Measurements from ENCODE around the gene NACC2.

The NACC2 gene

GRCh38 chr9:135962696-135963307 lies 132.3 kb downstream of the NACC2 start:
- no peaks in the 10 kb centered on the region for H3K9me3 ChIP-seq (ENCODE audit: control extremely low read depth in 1 of 5, control insufficient read depth in 4 of 5, insufficient read depth in 2 of 5, low read depth in 1 of 5, low read length in 4 of 5)
- whole genome bisulfite sequencing (ENCODE audit: insufficient coverage), result 19% methylated on average over 11 of the region's 11 CpGs
- DNase-seq, result peak; percentile 39 to 86 (median 83)
- no peaks in the 10 kb centered on the region for H3K36me3 ChIP-seq (ENCODE audit: control insufficient read depth in 4 of 4, insufficient read depth in 4 of 4, low read length in 3 of 4)
- no peak overlapping the region for H3K27ac ChIP-seq (ENCODE audit: insufficient read depth in 1 of 2, low read depth in 1 of 2, low read length in 2 of 2, poor library complexity in 1 of 2, severe bottlenecking in 2 of 2)
- peaks cover 14 to 79% (median 66%) of the 10 kb centered on the region in 4 experiments for H3K4me1 ChIP-seq (ENCODE audit: control extremely low read depth in 1 of 4, control insufficient read depth in 4 of 4, insufficient read depth in 4 of 4, low read length in 3 of 4)
- ChIA-PET CTCF (interaction anchor here (0.9 to 1.4 kb wide), 4 partner anchors 11 to 212 kb away, joined by 3 to 4 read pairs (median 3); no protein-coding TSS in a partner anchor), POLR2A (interaction anchor here (0.7 kb wide), 1 partner anchor 172 kb away, joined by 3 read pairs; no protein-coding TSS in a partner anchor)
- H3K4me3 ChIP-seq (ENCODE audit: control insufficient read depth in 1 of 7, extremely low read depth in 1 of 7, insufficient read depth in 4 of 7, low read depth in 2 of 7, low read length in 6 of 7), result peak overlapping the region in 5 of 7 experiments; percentile 2 to 89 (median 61)
- no peaks in the 10 kb centered on the region for H3K27me3 ChIP-seq (replicated peaks in 2 of 5; ENCODE audit: control insufficient read depth in 4 of 5, insufficient read depth in 5 of 5, low read length in 4 of 5)

DNA sequence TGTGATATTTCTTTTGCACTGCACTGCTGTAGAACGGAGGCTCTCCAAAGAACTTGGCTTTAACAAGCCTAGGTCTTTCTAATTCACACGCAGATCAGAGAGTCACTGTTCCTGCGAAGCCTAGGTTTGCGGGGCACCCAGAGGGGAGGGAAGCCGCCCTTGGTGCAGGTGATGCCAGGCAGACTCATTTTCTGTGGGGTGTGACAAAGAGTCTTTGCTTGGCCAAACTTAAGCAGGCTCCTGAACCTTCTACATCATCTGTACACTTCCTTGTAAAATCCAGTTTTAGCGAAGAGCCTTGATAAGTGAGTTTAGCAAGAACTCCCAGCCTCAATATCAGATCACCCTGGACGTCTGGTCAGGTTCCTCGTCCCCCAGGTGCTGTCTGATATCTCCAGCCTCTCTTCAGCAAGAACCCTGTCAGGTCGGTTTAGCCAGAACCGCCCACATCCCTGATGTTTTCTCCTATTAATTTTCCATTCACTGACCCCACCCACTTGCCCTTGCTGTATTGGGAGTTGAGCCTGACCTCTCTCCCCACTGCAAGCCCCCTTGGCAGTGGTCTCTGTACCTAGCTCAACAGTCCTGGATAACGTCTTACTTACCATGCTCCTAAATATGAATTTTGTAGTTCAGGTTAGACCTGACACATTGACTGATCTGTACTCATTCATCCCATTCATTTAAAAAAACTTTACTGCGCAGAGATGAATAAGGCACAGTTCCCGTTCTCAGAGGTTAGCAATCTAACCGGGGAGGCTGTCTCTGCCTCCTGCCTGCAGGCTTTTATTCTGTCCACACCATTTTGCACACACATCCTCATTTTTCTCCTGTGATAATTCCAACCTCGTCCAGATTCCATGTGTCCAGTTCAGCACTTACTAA lies 133.0 kb downstream of the NACC2 start:
- Histone ChIP-seq H3K4me3 (ENCODE audit: control insufficient read depth in 1 of 7, extremely low read depth in 1 of 7, insufficient read depth in 4 of 7, low read depth in 2 of 7, low read length in 6 of 7) (peak overlapping the region in 6 of 7 experiments; percentile 30 to 89 (median 67)), H3K9me3 (ENCODE audit: control extremely low read depth in 1 of 5, control insufficient read depth in 4 of 5, insufficient read depth in 2 of 5, low read depth in 1 of 5, low read length in 4 of 5) (no peaks in the 10 kb centered on the region), H3K36me3 (ENCODE audit: control insufficient read depth in 4 of 4, insufficient read depth in 4 of 4, low read length in 3 of 4) (no peaks in the 10 kb centered on the region), H3K27me3 (replicated peaks in 2 of 5; ENCODE audit: control insufficient read depth in 4 of 5, insufficient read depth in 5 of 5, low read length in 4 of 5) (no peaks in the 10 kb centered on the region), H3K27ac (ENCODE audit: insufficient read depth in 1 of 2, low read depth in 1 of 2, low read length in 2 of 2, poor library complexity in 1 of 2, severe bottlenecking in 2 of 2) (peak overlapping the region in 1 of 2 experiments; percentile 5), H3K4me1 (ENCODE audit: control extremely low read depth in 1 of 4, control insufficient read depth in 4 of 4, insufficient read depth in 4 of 4, low read length in 3 of 4) (peaks cover 14 to 72% (median 59%) of the 10 kb centered on the region in 4 experiments)
- ChIA-PET CTCF (interaction anchor here (1.1 kb wide), 1 partner anchor 213 kb away, joined by 3 read pairs; no protein-coding TSS in a partner anchor), POLR2A (interaction anchor here (0.7 kb wide), 1 partner anchor 171 kb away, joined by 3 read pairs; no protein-coding TSS in a partner anchor)
- peak in 1 of 3 donors; percentile 27 for DNase-seq
- 27% methylated on average over 14 of the region's 15 CpGs for WGBS (ENCODE audit: insufficient coverage)

DNA sequence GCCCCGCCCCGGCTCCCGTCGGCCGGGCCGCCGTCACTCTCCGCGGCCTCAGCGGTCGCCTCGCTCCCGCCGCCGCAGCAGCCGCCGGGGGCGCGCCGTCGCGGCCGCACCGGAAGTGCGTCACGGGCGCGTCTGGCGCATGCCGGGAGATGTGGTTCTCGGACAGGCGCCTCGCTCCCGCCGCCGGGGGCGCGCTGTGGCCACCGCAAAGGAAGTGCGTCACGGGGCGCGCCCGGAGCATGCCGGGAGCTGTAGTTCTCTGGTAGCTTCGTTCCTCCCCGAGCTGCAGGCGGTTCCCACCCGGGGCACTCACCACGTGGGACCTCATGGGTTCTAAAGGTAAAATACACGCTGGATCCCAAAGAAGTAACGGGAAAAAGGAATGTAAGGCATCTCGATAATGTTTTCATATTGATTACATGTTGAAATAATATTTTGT lies 133.8 kb downstream of the NACC2 start, which contains the start of gene UBAC1:
UBAC1 (minus strand) TSS at position 97 of the 439 bp plus-strand sequence. CDS start 211 bp downstream, outside the sequence.
- Histone ChIP-seq H3K27me3 (replicated peaks in 2 of 5; ENCODE audit: control insufficient read depth in 4 of 5, insufficient read depth in 5 of 5, low read length in 4 of 5) (no peaks in the 10 kb centered on the region), H3K4me3 (ENCODE audit: control insufficient read depth in 1 of 7, extremely low read depth in 1 of 7, insufficient read depth in 4 of 7, low read depth in 2 of 7, low read length in 6 of 7) (peak within 1 kb of the TSS; percentile 73 to 90 (median 78)), H3K36me3 (ENCODE audit: control insufficient read depth in 4 of 4, insufficient read depth in 4 of 4, low read length in 3 of 4) (no peaks in the 10 kb centered on the region), H3K27ac (ENCODE audit: insufficient read depth in 1 of 2, low read depth in 1 of 2, low read length in 2 of 2, poor library complexity in 1 of 2, severe bottlenecking in 2 of 2) (peak within 1 kb of the TSS in 1 of 2 experiments; percentile 79), H3K9me3 (ENCODE audit: control extremely low read depth in 1 of 5, control insufficient read depth in 4 of 5, insufficient read depth in 2 of 5, low read depth in 1 of 5, low read length in 4 of 5) (no peaks in the 10 kb centered on the region), H3K4me1 (ENCODE audit: control extremely low read depth in 1 of 4, control insufficient read depth in 4 of 4, insufficient read depth in 4 of 4, low read length in 3 of 4) (peaks cover 14 to 64% (median 58%) of the 10 kb centered on the region in 4 experiments)
- ChIA-PET CTCF (interaction anchor here (0.9 to 1.2 kb wide), 2 partner anchors 93 to 102 kb away, joined by 3 read pairs; no protein-coding TSS in a partner anchor), POLR2A (no interaction called here)
- DNase-seq, result peak; percentile 96 to 98 (median 98)
- 0% methylated on average over 49 of the region's 53 CpGs for WGBS (ENCODE audit: insufficient coverage)

- no peaks in the 10 kb centered on the region for H3K27me3 ChIP-seq (replicated peaks in 2 of 5; ENCODE audit: control insufficient read depth in 4 of 5, insufficient read depth in 5 of 5, low read length in 4 of 5)
- peak in 1 of 3 donors; percentile 28 for DNase-seq
- under 1% methylated on average over 62 of the region's 74 CpGs for WGBS (ENCODE audit: insufficient coverage)
- CTCF ChIA-PET, result interaction anchor here (0.9 to 1.2 kb wide), 4 partner anchors 12 to 101 kb away, joined by 3 to 4 read pairs (median 3); no protein-coding TSS in a partner anchor
- peaks cover 0 to 2% (median 0%) of the 10 kb centered on the region in 4 experiments for H3K36me3 ChIP-seq (ENCODE audit: control insufficient read depth in 4 of 4, insufficient read depth in 4 of 4, low read length in 3 of 4)
- peaks cover 14 to 64% (median 58%) of the 10 kb centered on the region in 4 experiments for H3K4me1 ChIP-seq (ENCODE audit: control extremely low read depth in 1 of 4, control insufficient read depth in 4 of 4, insufficient read depth in 4 of 4, low read length in 3 of 4)
- POLR2A ChIA-PET, result no interaction called here
- no peaks in the 10 kb centered on the region for H3K9me3 ChIP-seq (ENCODE audit: control extremely low read depth in 1 of 5, control insufficient read depth in 4 of 5, insufficient read depth in 2 of 5, low read depth in 1 of 5, low read length in 4 of 5)
- peak overlapping the region in 1 of 2 experiments; percentile 79 for H3K27ac ChIP-seq (ENCODE audit: insufficient read depth in 1 of 2, low read depth in 1 of 2, low read length in 2 of 2, poor library complexity in 1 of 2, severe bottlenecking in 2 of 2)
- H3K4me3 ChIP-seq (ENCODE audit: control insufficient read depth in 1 of 7, extremely low read depth in 1 of 7, insufficient read depth in 4 of 7, low read depth in 2 of 7, low read length in 6 of 7), result peak overlapping the region; percentile 73 to 90 (median 78)
Observed at GRCh38 chr9:135960411-135961276, 134.4 kb downstream of the NACC2 start.

- 81% methylated on average over 7 of the region's 9 CpGs for WGBS (ENCODE audit: insufficient coverage)
- Histone ChIP-seq H3K4me3 (ENCODE audit: control insufficient read depth in 1 of 7, extremely low read depth in 1 of 7, insufficient read depth in 4 of 7, low read depth in 2 of 7, low read length in 6 of 7) (peak overlapping the region in 6 of 7 experiments; percentile 73 to 90 (median 78)), H3K9me3 (ENCODE audit: control extremely low read depth in 1 of 5, control insufficient read depth in 4 of 5, insufficient read depth in 2 of 5, low read depth in 1 of 5, low read length in 4 of 5) (no peaks in the 10 kb centered on the region), H3K27me3 (replicated peaks in 2 of 5; ENCODE audit: control insufficient read depth in 4 of 5, insufficient read depth in 5 of 5, low read length in 4 of 5) (no peaks in the 10 kb centered on the region), H3K27ac (ENCODE audit: insufficient read depth in 1 of 2, low read depth in 1 of 2, low read length in 2 of 2, poor library complexity in 1 of 2, severe bottlenecking in 2 of 2) (peak overlapping the region in 1 of 2 experiments; percentile 79), H3K4me1 (ENCODE audit: control extremely low read depth in 1 of 4, control insufficient read depth in 4 of 4, insufficient read depth in 4 of 4, low read length in 3 of 4) (peaks cover 14 to 59% (median 56%) of the 10 kb centered on the region in 4 experiments), H3K36me3 (ENCODE audit: control insufficient read depth in 4 of 4, insufficient read depth in 4 of 4, low read length in 3 of 4) (peaks cover 0 to 9% (median 0%) of the 10 kb centered on the region in 4 experiments)
- CTCF ChIA-PET, result interaction anchor here (1.0 to 1.8 kb wide), 6 partner anchors 13 to 163 kb away, joined by 3 to 5 read pairs (median 3); no protein-coding TSS in a partner anchor
- POLR2A ChIA-PET, result interaction anchor here (0.7 kb wide), 1 partner anchor 95 kb away, joined by 3 read pairs; no protein-coding TSS in a partner anchor
- no peak for DNase-seq
Observed at GRCh38 chr9:135959814-135960213, 135.3 kb downstream of the NACC2 start.

DNA sequence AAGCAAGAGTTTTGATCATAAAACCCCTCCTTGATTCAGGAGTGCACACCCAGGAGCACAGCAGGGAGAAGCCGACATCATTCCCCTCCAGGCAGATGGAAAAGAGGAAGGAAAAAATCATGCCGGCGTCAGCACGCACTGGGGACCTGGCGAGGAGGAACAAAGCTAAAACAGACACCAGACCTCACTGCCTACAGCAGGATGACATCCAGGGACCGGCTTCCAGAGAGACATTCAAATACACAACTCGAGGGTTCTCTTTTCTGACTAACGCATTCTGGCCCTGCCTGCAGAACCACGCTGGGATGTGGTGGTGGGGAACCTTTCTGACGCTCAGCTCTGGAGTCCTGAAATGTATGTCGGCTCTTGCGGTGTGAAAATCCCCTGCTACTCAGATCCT lies 136.6 kb downstream of the NACC2 start:
- H3K9me3 ChIP-seq (ENCODE audit: control extremely low read depth in 1 of 5, control insufficient read depth in 4 of 5, insufficient read depth in 2 of 5, low read depth in 1 of 5, low read length in 4 of 5), result no peaks in the 10 kb centered on the region
- ChIA-PET CTCF (interaction anchor here (0.8 to 1.8 kb wide), 3 partner anchors 9 to 93 kb away, joined by 3 to 5 read pairs (median 3); no protein-coding TSS in a partner anchor), POLR2A (no interaction called here)
- WGBS (ENCODE audit: insufficient coverage), result 20% methylated on average over 4 of the region's 12 CpGs
- peak overlapping the region in 1 of 2 experiments; percentile 79 for H3K27ac ChIP-seq (ENCODE audit: insufficient read depth in 1 of 2, low read depth in 1 of 2, low read length in 2 of 2, poor library complexity in 1 of 2, severe bottlenecking in 2 of 2)
- peak in 1 of 3 donors; percentile 30 for DNase-seq
- H3K27me3 ChIP-seq (replicated peaks in 2 of 5; ENCODE audit: control insufficient read depth in 4 of 5, insufficient read depth in 5 of 5, low read length in 4 of 5), result no peaks in the 10 kb centered on the region
- H3K4me1 ChIP-seq (ENCODE audit: control extremely low read depth in 1 of 4, control insufficient read depth in 4 of 4, insufficient read depth in 4 of 4, low read length in 3 of 4), result peaks cover 14 to 46% (median 43%) of the 10 kb centered on the region in 4 experiments
- peaks cover 3 to 19% (median 8%) of the 10 kb centered on the region in 4 experiments for H3K36me3 ChIP-seq (ENCODE audit: control insufficient read depth in 4 of 4, insufficient read depth in 4 of 4, low read length in 3 of 4)
- H3K4me3 ChIP-seq (ENCODE audit: control insufficient read depth in 1 of 7, extremely low read depth in 1 of 7, insufficient read depth in 4 of 7, low read depth in 2 of 7, low read length in 6 of 7), result no peak overlapping the region

Measured in common myeloid progenitor, CD34-positive (primary cell).